Endothelial cell of umbilical vein (primary cell): ENCODE results near the gene DAZAP1. TPM values are rescaled to one million over a fixed set of nuclear protein-coding genes. Genes with fewer than 3 reads are reported as not detected.

Experiments
- BruUV-seq: library from RNA; stranded (reverse); fragments of 400-500 nt; replicated peaks from 2 replicates; lab custom pipeline; 2021; lab: Mats Ljungman, UMichigan
- CTCF ChIA-PET: fragments of 300-600, 350-600 bp; sonication (Branson Sonifier 250); formaldehyde crosslinking; loops from one replicate; lab custom pipeline; 2021; ENCODE audit warnings: antibody characterized with exemption, inconsistent platforms; lab: Charles Lee
- POLR2A ChIA-PET: fragments of 300-600, 350-600 bp; sonication (Branson Sonifier 250); formaldehyde crosslinking; loops from one replicate; lab custom pipeline; 2021; ENCODE audit warnings: antibody characterized with exemption, inconsistent platforms; lab: Charles Lee
- DNase-seq: peaks from one replicate; pipeline ENCODE4 v3.0.0-alpha.2; 2011; ENCODE audit warnings: low read depth, low spot score
- FAIRE-seq: peaks from 2 replicates; lab custom pipeline; 2011; peaks lifted over from hg19 to GRCh38; lab: Jason Lieb, UNC
- H2AFZ ChIP-seq: 2 replicates; pipeline ENCODE4 v1.6.0; 2012; ENCODE audit warnings: low read depth, low read length, control low read depth, inconsistent platforms
- H3K27ac ChIP-seq: 2 replicates; pipeline ENCODE4 v1.5.1; 2011; ENCODE audit warnings: low read depth, mild to moderate bottlenecking, control low read depth, low read length, moderate library complexity; ENCODE audit not compliant: insufficient read depth
- H3K27me3 ChIP-seq, 2 experiments: 2 replicates each; pipeline versions ENCODE4 v1.6.0 to v1.6.1; 2011; ENCODE audit warnings: low read length in 2 of 2, mixed read lengths in 1 of 2; ENCODE audit not compliant: control insufficient read depth in 2 of 2, insufficient read depth in 2 of 2
- H3K36me3 ChIP-seq, 2 experiments: 2 replicates in 1 of 2; 3 replicates in 1 of 2; pipeline ENCODE4 v1.5.1; 2011; ENCODE audit warnings: low read length in 2 of 2, mild to moderate bottlenecking in 1 of 2, moderate library complexity in 1 of 2; ENCODE audit not compliant: control insufficient read depth in 2 of 2, insufficient read depth in 2 of 2; ENCODE audit errors: extremely low read depth in 1 of 2
- H3K4me1 ChIP-seq: 3 replicates; pipeline ENCODE4 v1.5.1; 2011; ENCODE audit warnings: mild to moderate bottlenecking, low read length; ENCODE audit not compliant: control insufficient read depth, insufficient read depth; ENCODE audit errors: extremely low read depth
- H3K4me2 ChIP-seq: 2 replicates; pipeline ENCODE4 v1.6.1; 2011; ENCODE audit warnings: low read length, control low read depth, mixed read lengths; ENCODE audit not compliant: insufficient read depth
- H3K4me3 ChIP-seq, 3 experiments: fragments of 200-600 bp in 1 of 3; sonication (generic), shearing (Covaris generic) in 1 of 3; replicated peaks in 1 of 3; 2 replicates each; pipeline ENCODE4 v1.5.1; 2011 to 2016; ENCODE audit warnings: control low read depth in 3 of 3, low read length in 3 of 3, mild to moderate bottlenecking in 2 of 3, inconsistent platforms in 1 of 3, low read depth in 1 of 3, moderate library complexity in 1 of 3; ENCODE audit not compliant: insufficient read depth in 1 of 3
- H3K79me2 ChIP-seq: 2 replicates; pipeline ENCODE4 v1.6.0; 2012; ENCODE audit warnings: low read length, inconsistent platforms; ENCODE audit not compliant: control insufficient read depth, insufficient read depth
- H3K9ac ChIP-seq: replicated peaks from 2 replicates; pipeline ENCODE3; 2011; ENCODE audit warnings: low read length, control low read depth; ENCODE audit not compliant: insufficient read depth; ENCODE audit errors: extremely low read depth
- H3K9me1 ChIP-seq: replicated peaks from 3 replicates; pipeline ENCODE4 v1.6.0; 2011; ENCODE audit warnings: mild to moderate bottlenecking, low read length; ENCODE audit not compliant: control insufficient read depth, insufficient read depth; ENCODE audit errors: extremely low read depth
- H3K9me3 ChIP-seq: replicated peaks from 2 replicates; pipeline ENCODE4 v1.5.1; 2012; ENCODE audit warnings: low read length, inconsistent platforms; ENCODE audit not compliant: control insufficient read depth, insufficient read depth
- H4K20me1 ChIP-seq: replicated peaks from 2 replicates; pipeline ENCODE3; 2011; ENCODE audit warnings: mild to moderate bottlenecking, low read length; ENCODE audit not compliant: control insufficient read depth, insufficient read depth; ENCODE audit errors: extremely low read depth
- CTCF ChIP-seq, 2 donors: IDR thresholded peaks; 1 replicate in 1 of 2; 2 replicates in 1 of 2; pipeline ENCODE4 v1.5.1; 2011; ENCODE audit warnings: low read length in 2 of 2, mild to moderate bottlenecking in 2 of 2, moderate library complexity in 2 of 2, control low read depth in 1 of 2, inconsistent platforms in 1 of 2, low read depth in 1 of 2; ENCODE audit not compliant: insufficient read depth in 1 of 2; ENCODE audit errors: extremely low read depth in 1 of 2
- FOS ChIP-seq: IDR thresholded peaks from 2 replicates; pipeline ENCODE4 v1.6.1; 2011; ENCODE audit warnings: mild to moderate bottlenecking, low read length, moderate library complexity, borderline replicate concordance; ENCODE audit not compliant: insufficient read depth
- GATA2 ChIP-seq: IDR thresholded peaks from 2 replicates; pipeline ENCODE4 v1.7.0; 2011; ENCODE audit warnings: low read depth, mild to moderate bottlenecking, moderate library complexity, mixed read lengths, low read length; ENCODE audit not compliant: insufficient read length, insufficient read depth
- JUN ChIP-seq: IDR thresholded peaks from 2 replicates; pipeline ENCODE4 v1.6.1; 2011; ENCODE audit warnings: borderline replicate concordance, low read depth; ENCODE audit not compliant: insufficient read length, insufficient read depth
- MAX ChIP-seq: IDR thresholded peaks from 2 replicates; pipeline ENCODE4 v1.6.1; 2011; ENCODE audit not compliant: insufficient read depth, insufficient read length
- dilution Hi-C: fragments of 300-500 bp; cut with MboI; formaldehyde crosslinking; loops from one replicate; pipeline ENCODE4 v1.15.0; 2019; ENCODE audit warnings: low sequenced_read_pairs; ENCODE audit not compliant: extremely low pct_ligation_motif_present
- intact Hi-C: fragments of 100-400 bp; cut with micrococcal nuclease; formaldehyde crosslinking; loops from one replicate; pipeline ENCODE4 v1.10.0; 2022
- polyA plus RNA-seq, 4 experiments: library from polyadenylated mRNA; depleted of rRNA in 3 of 4; stranded (reverse) in 3 of 4; unstranded in 1 of 4; fragments of >200 nt; gene quantifications; 2 replicates each; pipeline versions ENCODE4 v1.2.1 to v1.2.3, GENCODE V29; 2011 to 2012; ENCODE audit warnings: missing spikeins in 1 of 4
- total RNA-seq: library from RNA; stranded (reverse); gene quantifications from 2 replicates; pipeline ENCODE4 v1.2.3, GENCODE V29; 2021

DAZAP1 gene
- total and polyA plus RNA-seq, 2 donors (not counting 3 experiments of a cell fraction or from before 2014, with no cell fraction given), result 50.1 to 187 TPM

GRCh38 chr19:1361601-1362386 lies 45.6 kb upstream of the DAZAP1 start:
- intact Hi-C loops (no loop called here), dilution Hi-C loops (no loop called here)
- POLR2A ChIA-PET, result no interaction called here
- Histone ChIP-seq H3K9me3 (no peaks in the 10 kb centered on the region), H2AFZ (no peak overlapping the region), H3K27me3 (no peaks in the 10 kb centered on the region), H4K20me1 (no peaks in the 10 kb centered on the region), H3K9me1 (no peaks in the 10 kb centered on the region), H3K27ac (peak overlapping the region; percentile 5), H3K4me3 (no peak overlapping the region), H3K36me3 (peaks cover 0 to 31% of the 10 kb centered on the region in 2 experiments), H3K79me2 (no peaks in the 10 kb centered on the region), H3K9ac (no peak overlapping the region), H3K4me2 (peak overlapping the region; percentile 28), H3K4me1 (peaks cover 8% of the 10 kb centered on the region)
- no TSS peak for BruUV-seq
- FAIRE-seq (peak; percentile 91), DNase-seq (peak; percentile 24)
- CTCF ChIA-PET, result interaction anchor here (0.8 kb wide), 1 partner anchor 20 kb away, joined by 3 read pairs; no protein-coding TSS in a partner anchor
- TF ChIP-seq FOS (peak; percentile 72), GATA2 (no peak), MAX (no peak), CTCF (IDR thresholded peaks at IDR 0.05; ENCODE audit: extremely low read depth in 1 of 2, insufficient read depth in 1 of 2, low read depth in 1 of 2, low read length in 2 of 2) (no peak), JUN (peak; percentile 93)
